ENCODE data around the gene PFDN2. TPM values are rescaled to one million over a fixed set of nuclear protein-coding genes. Genes with fewer than 3 reads are reported as not detected.
A peak's percentile ranks its signal among the peaks of the same experiment; 100 is the strongest.

Gene PFDN2
- total RNA-seq, 1 donor, result 27.9 TPM

DNA sequence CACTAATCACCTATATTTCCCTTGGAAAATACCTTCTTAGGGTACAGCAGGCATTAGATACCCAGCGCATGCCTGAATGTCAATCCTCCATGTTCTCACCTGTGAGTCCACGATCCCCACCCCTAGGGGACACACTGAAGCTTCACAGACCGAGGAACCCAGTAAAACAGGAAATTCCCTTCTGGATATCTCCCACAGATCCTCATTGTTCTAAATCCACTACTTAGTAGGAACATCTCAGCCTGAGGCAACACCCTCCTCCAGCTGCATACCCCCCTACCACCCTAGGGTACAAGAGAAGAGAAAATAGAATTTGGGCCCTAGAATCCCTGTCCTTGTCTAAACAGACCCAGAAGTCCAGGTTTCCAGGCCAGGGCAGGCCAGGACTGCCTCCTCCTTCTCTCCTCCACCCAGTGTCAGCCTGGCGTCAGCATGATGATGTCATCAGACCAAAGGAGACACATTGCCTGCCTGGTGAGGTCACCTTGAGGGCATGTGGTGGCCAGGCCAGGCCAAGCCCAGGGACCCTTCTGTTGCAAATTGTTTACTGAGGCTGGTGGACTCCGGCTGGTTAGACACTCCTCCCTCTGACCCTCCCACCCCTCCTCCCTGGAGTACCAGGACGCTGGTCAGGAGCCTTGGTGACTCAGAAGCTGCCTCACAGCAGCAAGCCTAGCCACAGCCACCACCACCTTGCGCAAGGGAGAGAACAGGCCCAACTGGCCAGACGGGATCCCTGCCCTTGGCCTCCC, 34.7 kb downstream of the PFDN2 start:
- H3K4me2 ChIP-seq (ENCODE audit: insufficient read depth, low read length), result peak overlapping the region; percentile 16
- peak; percentile 98 for DNase-seq (ENCODE audit: insufficient read length, low spot score, missing footprints)
- H3K4me1 ChIP-seq (ENCODE audit: insufficient read depth, low read length), result peaks cover 38% of the 10 kb centered on the region
- H2AFZ ChIP-seq (ENCODE audit: low read length), result peak overlapping the region; percentile 69
- no peaks in the 10 kb centered on the region for H3K9me3 ChIP-seq (ENCODE audit: low read depth, low read length)
- no peaks in the 10 kb centered on the region for H4K20me1 ChIP-seq (ENCODE audit: insufficient read depth, low read length)
- H3K27ac ChIP-seq (ENCODE audit: low read depth, low read length), result peak overlapping the region; percentile 80
- no peaks in the 10 kb centered on the region for H3K36me3 ChIP-seq (ENCODE audit: insufficient read depth, low read length)
- TF ChIP-seq, protein P1, sequence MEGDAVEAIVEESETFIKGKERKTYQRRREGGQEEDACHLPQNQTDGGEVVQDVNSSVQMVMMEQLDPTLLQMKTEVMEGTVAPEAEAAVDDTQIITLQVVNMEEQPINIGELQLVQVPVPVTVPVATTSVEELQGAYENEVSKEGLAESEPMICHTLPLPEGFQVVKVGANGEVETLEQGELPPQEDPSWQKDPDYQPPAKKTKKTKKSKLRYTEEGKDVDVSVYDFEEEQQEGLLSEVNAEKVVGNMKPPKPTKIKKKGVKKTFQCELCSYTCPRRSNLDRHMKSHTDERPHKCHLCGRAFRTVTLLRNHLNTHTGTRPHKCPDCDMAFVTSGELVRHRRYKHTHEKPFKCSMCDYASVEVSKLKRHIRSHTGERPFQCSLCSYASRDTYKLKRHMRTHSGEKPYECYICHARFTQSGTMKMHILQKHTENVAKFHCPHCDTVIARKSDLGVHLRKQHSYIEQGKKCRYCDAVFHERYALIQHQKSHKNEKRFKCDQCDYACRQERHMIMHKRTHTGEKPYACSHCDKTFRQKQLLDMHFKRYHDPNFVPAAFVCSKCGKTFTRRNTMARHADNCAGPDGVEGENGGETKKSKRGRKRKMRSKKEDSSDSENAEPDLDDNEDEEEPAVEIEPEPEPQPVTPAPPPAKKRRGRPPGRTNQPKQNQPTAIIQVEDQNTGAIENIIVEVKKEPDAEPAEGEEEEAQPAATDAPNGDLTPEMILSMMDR (IDR thresholded peaks at IDR 0.05; ENCODE audit: extremely low read depth, low read depth, low read length), result no peak
- H3K27me3 ChIP-seq (ENCODE audit: insufficient read depth, low read length), result no peaks in the 10 kb centered on the region
- no peak overlapping the region for H3K4me3 ChIP-seq (ENCODE audit: insufficient read depth, low read length)
- H3K79me2 ChIP-seq (ENCODE audit: insufficient read depth, low read length), result no peaks in the 10 kb centered on the region

DNA sequence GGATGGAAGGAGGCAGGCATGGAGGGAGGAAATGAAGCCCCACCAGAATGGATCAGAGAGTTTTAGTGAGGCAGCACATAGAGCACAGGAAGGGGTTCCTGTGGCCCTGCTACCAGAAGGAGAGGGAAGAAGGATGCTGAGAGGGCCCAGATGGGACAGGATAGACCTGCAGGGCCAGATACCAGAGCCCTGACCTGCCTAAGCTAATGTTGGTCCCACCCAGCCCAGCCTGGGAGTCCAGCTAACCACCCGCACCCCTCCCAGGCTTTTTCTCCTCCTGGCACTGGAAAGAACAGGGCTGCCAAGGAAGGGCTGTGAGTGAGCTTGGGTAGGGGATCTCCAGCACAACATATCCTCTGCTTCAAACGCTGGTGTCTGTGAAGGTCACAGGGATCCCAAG, 35.4 kb downstream of the PFDN2 start:
- TF ChIP-seq, protein P1 (IDR thresholded peaks at IDR 0.05; ENCODE audit: extremely low read depth, low read depth, low read length), result no peak
- no peak overlapping the region for H2AFZ ChIP-seq (ENCODE audit: low read length)
- no peak overlapping the region for H3K4me2 ChIP-seq (ENCODE audit: insufficient read depth, low read length)
- no peaks in the 10 kb centered on the region for H3K9me3 ChIP-seq (ENCODE audit: low read depth, low read length)
- H3K27ac ChIP-seq (ENCODE audit: low read depth, low read length), result peak overlapping the region; percentile 80
- H3K79me2 ChIP-seq (ENCODE audit: insufficient read depth, low read length), result no peaks in the 10 kb centered on the region
- no peaks in the 10 kb centered on the region for H3K36me3 ChIP-seq (ENCODE audit: insufficient read depth, low read length)
- no peaks in the 10 kb centered on the region for H3K27me3 ChIP-seq (ENCODE audit: insufficient read depth, low read length)
- H4K20me1 ChIP-seq (ENCODE audit: insufficient read depth, low read length), result no peaks in the 10 kb centered on the region
- H3K4me3 ChIP-seq (ENCODE audit: insufficient read depth, low read length), result no peak overlapping the region
- peaks cover 38% of the 10 kb centered on the region for H3K4me1 ChIP-seq (ENCODE audit: insufficient read depth, low read length)
- DNase-seq (ENCODE audit: insufficient read length, low spot score, missing footprints), result no peak

GRCh38 chr1:161081519-161081918, 36.3 kb downstream of the PFDN2 start:
- Histone ChIP-seq H4K20me1 (ENCODE audit: insufficient read depth, low read length) (no peaks in the 10 kb centered on the region), H3K4me1 (ENCODE audit: insufficient read depth, low read length) (peaks cover 38% of the 10 kb centered on the region), H3K4me2 (ENCODE audit: insufficient read depth, low read length) (no peak overlapping the region), H3K27ac (ENCODE audit: low read depth, low read length) (no peak overlapping the region), H3K27me3 (ENCODE audit: insufficient read depth, low read length) (no peaks in the 10 kb centered on the region), H3K79me2 (ENCODE audit: insufficient read depth, low read length) (no peaks in the 10 kb centered on the region), H2AFZ (ENCODE audit: low read length) (no peak overlapping the region), H3K9me3 (ENCODE audit: low read depth, low read length) (no peaks in the 10 kb centered on the region), H3K4me3 (ENCODE audit: insufficient read depth, low read length) (no peak overlapping the region), H3K36me3 (ENCODE audit: insufficient read depth, low read length) (no peaks in the 10 kb centered on the region)
- TF ChIP-seq, protein P1 (IDR thresholded peaks at IDR 0.05; ENCODE audit: extremely low read depth, low read depth, low read length), result no peak
- no peak for DNase-seq (ENCODE audit: insufficient read length, low spot score, missing footprints)

GRCh38 chr1:161080441-161081405, 37.1 kb downstream of the PFDN2 start:
- Histone ChIP-seq H3K27ac (ENCODE audit: low read depth, low read length) (peak overlapping the region; percentile 5), H3K4me3 (ENCODE audit: insufficient read depth, low read length) (no peak overlapping the region), H4K20me1 (ENCODE audit: insufficient read depth, low read length) (no peaks in the 10 kb centered on the region), H3K9me3 (ENCODE audit: low read depth, low read length) (no peaks in the 10 kb centered on the region), H3K36me3 (ENCODE audit: insufficient read depth, low read length) (no peaks in the 10 kb centered on the region), H3K4me2 (ENCODE audit: insufficient read depth, low read length) (no peak overlapping the region), H2AFZ (ENCODE audit: low read length) (peak overlapping the region; percentile 66), H3K79me2 (ENCODE audit: insufficient read depth, low read length) (no peaks in the 10 kb centered on the region), H3K27me3 (ENCODE audit: insufficient read depth, low read length) (no peaks in the 10 kb centered on the region), H3K4me1 (ENCODE audit: insufficient read depth, low read length) (peaks cover 38% of the 10 kb centered on the region)
- TF ChIP-seq, protein P1 (IDR thresholded peaks at IDR 0.05; ENCODE audit: extremely low read depth, low read depth, low read length), result no peak
- peak; percentile 78 for DNase-seq (ENCODE audit: insufficient read length, low spot score, missing footprints)
